Gastroesophageal sphincter (tissue), 4 donors: ENCODE measurements around the gene XPNPEP1. TPM values are rescaled to one million over a fixed set of nuclear protein-coding genes. Genes with fewer than 3 reads are reported as not detected.

Experiments
- ATAC-seq: fragments of 150-250 bp; one replicate; pipeline ENCODE4 v1.9.1; 2016; ENCODE audit warnings: mild to moderate bottlenecking, moderate library complexity
- H3K27ac ChIP-seq, 4 donors: fragments of 200-600 bp; sonication (generic) in 3 of 4; 1 replicate in 3 of 4; 2 replicates in 1 of 4; pipeline ENCODE4 v1.5.1; 2016 to 2019
- H3K27me3 ChIP-seq: fragments of 200-600 bp; sonication (generic); one replicate; pipeline ENCODE4 v1.5.1; 2019
- H3K36me3 ChIP-seq, 2 donors: fragments of 200-600 bp; sonication (generic); one replicate each; pipeline ENCODE4 v1.5.1; 2019; ENCODE audit warnings: control low read depth in 1 of 2
- H3K4me1 ChIP-seq, 3 donors: fragments of 200-600 bp; sonication (generic); 1 replicate in 2 of 3; 2 replicates in 1 of 3; pipeline ENCODE4 v1.5.1; 2016 to 2019; ENCODE audit warnings: control low read depth in 2 of 3
- H3K4me3 ChIP-seq, 2 donors: fragments of 200-600 bp; sonication (generic); one replicate each; pipeline ENCODE4 v1.5.1; 2019; ENCODE audit warnings: mild to moderate bottlenecking in 1 of 2, moderate library complexity in 1 of 2
- H3K9me3 ChIP-seq, 3 donors: fragments of 200-600 bp; sonication (generic); one replicate each; pipeline ENCODE4 v1.5.1; 2017 to 2019; ENCODE audit warnings: control low read depth in 2 of 3
- CTCF ChIP-seq, 4 experiments: fragments of 200-600 bp in 2 of 4; fragments of 450-650 bp in 2 of 4; sonication (generic) in 1 of 4; IDR thresholded peaks; one replicate each; pipeline ENCODE4 v1.5.1; 2017 to 2019; ENCODE audit warnings: antibody characterized with exemption in 4 of 4, mild to moderate bottlenecking in 2 of 4, moderate library complexity in 2 of 4
- EP300 ChIP-seq: sonication (generic); formaldehyde crosslinking; IDR thresholded peaks from one replicate; pipeline ENCODE4 v1.6.1; 2017; ENCODE audit warnings: antibody characterized with exemption, mild to moderate bottlenecking
- POLR2A ChIP-seq, 2 donors: fragments of 450-650 bp; IDR thresholded peaks; one replicate each; pipeline ENCODE4 v1.6.1; 2017; ENCODE audit warnings: antibody characterized with exemption in 2 of 2, mild to moderate bottlenecking in 2 of 2, moderate library complexity in 1 of 2
- POLR2AphosphoS5 ChIP-seq: sonication (generic); formaldehyde crosslinking; IDR thresholded peaks from one replicate; pipeline ENCODE4 v1.6.1; 2017; ENCODE audit warnings: antibody characterized with exemption
- WGBS, 2 donors: methylation state at CpG; one replicate each; pipeline ENCODE4 v1.1.5; 2018; ENCODE audit warnings: low coverage in 1 of 2; 5-methylcytosine and 5-hydroxymethylcytosine counted together
- total RNA-seq, 4 donors: library from RNA; depleted of rRNA; stranded (reverse); fragments of >200 nt; gene quantifications; one replicate each; pipeline ENCODE4 v1.1.0, GENCODE V29; 2016

Gene XPNPEP1
- total RNA-seq, 4 donors from 2014 or later = 35.5 to 58.0 (median 52.1) TPM

GRCh38 chr10:109892117-109892516 is 31.2 kb downstream of the XPNPEP1 start:
- no peaks in the 10 kb centered on the region for H3K9me3 ChIP-seq
- H3K36me3 ChIP-seq = peaks cover 0 to 39% of the 10 kb centered on the region in 2 donors
- WGBS, 2 donors = 82% methylated on average over 2 of the region's 4 CpGs; no CpG with 5 or more reads in 1 of the 2 donors
- ATAC-seq = no peak
- no peaks in the 10 kb centered on the region for H3K27me3 ChIP-seq
- peaks cover 13 to 66% (median 27%) of the 10 kb centered on the region in 3 donors for H3K4me1 ChIP-seq
- H3K27ac ChIP-seq = peak overlapping the region in 2 of 4 donors; percentile 20 to 40
- no peak overlapping the region for H3K4me3 ChIP-seq
- TF ChIP-seq CTCF (IDR thresholded peaks at IDR 0.05) (no peak), POLR2AphosphoS5 (no peak), EP300 (no peak), POLR2A (IDR thresholded peaks at IDR 0.05) (no peak)

- no peaks in the 10 kb centered on the region for H3K27me3 ChIP-seq
- peaks cover 12 to 61% (median 27%) of the 10 kb centered on the region in 3 donors for H3K4me1 ChIP-seq
- ATAC-seq = no peak
- H3K4me3 ChIP-seq = no peak overlapping the region
- 79 to 92% methylated on average over 2 of the region's 2 CpGs for WGBS, 2 donors
- H3K36me3 ChIP-seq = peaks cover 0 to 49% of the 10 kb centered on the region in 2 donors
- no peaks in the 10 kb centered on the region for H3K9me3 ChIP-seq
- no peak overlapping the region for H3K27ac ChIP-seq
- TF ChIP-seq EP300 (no peak), POLR2AphosphoS5 (no peak), POLR2A (IDR thresholded peaks at IDR 0.05) (no peak), CTCF (IDR thresholded peaks at IDR 0.05) (no peak)
These were observed 32.2 kb downstream of the XPNPEP1 start for GRCh38 chr10:109891105-109891504.

- Histone ChIP-seq H3K27ac (no peak overlapping the region), H3K9me3 (no peaks in the 10 kb centered on the region), H3K36me3 (peaks cover 0 to 57% of the 10 kb centered on the region in 2 donors), H3K27me3 (no peaks in the 10 kb centered on the region), H3K4me3 (no peak overlapping the region), H3K4me1 (peaks cover under 1 to 49% (median 15%) of the 10 kb centered on the region in 3 donors)
- no peak for TF ChIP-seq CTCF (IDR thresholded peaks at IDR 0.05)
- TF ChIP-seq POLR2AphosphoS5 = no peak
- TF ChIP-seq POLR2A (IDR thresholded peaks at IDR 0.05) = no peak
- TF ChIP-seq EP300 = no peak
- 26 to 73% methylated on average over 3 to 4 of the region's 4 CpGs for WGBS, 2 donors
- no peak for ATAC-seq
These were observed 33.4 kb downstream of the XPNPEP1 start for GRCh38 chr10:109889867-109890266.

- Histone ChIP-seq H3K36me3 (peaks cover 0 to 64% of the 10 kb centered on the region in 2 donors), H3K4me1 (peaks cover 0 to 48% (median 7%) of the 10 kb centered on the region in 3 donors), H3K27me3 (no peaks in the 10 kb centered on the region), H3K9me3 (no peaks in the 10 kb centered on the region), H3K4me3 (no peak overlapping the region), H3K27ac (no peak overlapping the region)
- ATAC-seq = no peak
- TF ChIP-seq EP300 = no peak
- no peak for TF ChIP-seq POLR2AphosphoS5
- no peak for TF ChIP-seq CTCF (IDR thresholded peaks at IDR 0.05)
- no peak for TF ChIP-seq POLR2A (IDR thresholded peaks at IDR 0.05)
- 78 to 92% methylated on average over 2 of the region's 9 CpGs for WGBS, 2 donors
These were observed 35.5 kb downstream of the XPNPEP1 start for GRCh38 chr10:109887776-109888175.

- Histone ChIP-seq H3K36me3 (peaks cover 0 to 68% of the 10 kb centered on the region in 2 donors), H3K4me3 (no peak overlapping the region), H3K4me1 (peaks cover 0 to 48% (median 7%) of the 10 kb centered on the region in 3 donors), H3K9me3 (no peaks in the 10 kb centered on the region), H3K27ac (no peak overlapping the region), H3K27me3 (no peaks in the 10 kb centered on the region)
- no peak for ATAC-seq
- TF ChIP-seq POLR2A (IDR thresholded peaks at IDR 0.05) = no peak
- no peak for TF ChIP-seq CTCF (IDR thresholded peaks at IDR 0.05)
- no peak for TF ChIP-seq EP300
- TF ChIP-seq POLR2AphosphoS5 = no peak
- WGBS, 2 donors = 18 to 57% methylated on average over 3 of the region's 5 CpGs
These were observed 36.1 kb downstream of the XPNPEP1 start for GRCh38 chr10:109887243-109887642.
